Measurements from ENCODE around the gene GPR17.
A peak's percentile ranks its signal among the peaks of the same experiment; 100 is the strongest.

GPR17 gene

DNA sequence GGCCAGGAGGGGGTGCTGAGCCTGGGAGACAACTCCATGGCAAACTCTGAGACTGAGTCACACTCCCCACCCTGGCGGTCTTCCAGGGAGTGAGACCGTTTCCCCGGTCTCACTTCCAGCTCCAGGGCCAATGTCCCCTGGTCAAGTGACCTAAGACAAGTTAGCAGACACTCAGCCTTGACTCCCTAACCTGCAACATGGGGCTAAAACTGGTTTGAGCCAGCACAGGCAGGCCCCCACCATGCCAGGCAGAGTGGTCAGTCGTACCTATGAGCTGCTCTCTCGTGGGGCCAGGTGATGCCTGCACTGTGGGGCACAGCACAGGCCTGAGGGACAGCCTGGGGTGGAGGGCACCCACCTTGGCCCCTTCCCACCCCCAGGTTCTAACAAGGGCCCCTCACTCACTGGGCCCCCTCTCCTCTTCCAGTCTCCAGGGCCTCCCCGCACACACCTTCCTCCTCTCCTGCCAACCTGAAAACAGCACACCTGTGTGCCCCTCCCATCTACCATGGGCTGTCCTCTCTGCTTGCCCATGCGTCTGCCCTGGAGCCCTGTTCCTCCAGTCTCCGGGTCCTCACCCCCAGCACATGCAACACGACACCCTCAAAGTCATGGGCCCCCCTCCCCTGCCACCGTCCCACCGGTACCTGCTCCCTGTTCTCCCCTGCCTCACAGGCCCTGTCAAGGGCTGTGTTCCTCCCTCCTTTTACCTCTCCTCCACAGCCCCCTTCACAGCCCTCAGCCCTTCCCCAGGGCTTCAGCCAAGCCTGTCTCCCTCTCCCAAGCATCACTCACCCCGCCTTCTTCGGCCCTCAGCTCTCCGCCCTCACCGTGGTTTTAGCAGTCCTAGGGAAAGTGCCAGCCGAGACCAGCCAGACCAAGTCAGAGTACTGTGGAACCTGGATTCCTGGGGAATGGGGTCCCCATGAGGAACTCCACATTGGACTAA lies 1.6 kb downstream of the GPR17 start:
- TF ChIP-seq POLR2A (IDR thresholded peaks at IDR 0.05; ENCODE audit: low read length) = no peak
- DNase-seq = no peak

DNA sequence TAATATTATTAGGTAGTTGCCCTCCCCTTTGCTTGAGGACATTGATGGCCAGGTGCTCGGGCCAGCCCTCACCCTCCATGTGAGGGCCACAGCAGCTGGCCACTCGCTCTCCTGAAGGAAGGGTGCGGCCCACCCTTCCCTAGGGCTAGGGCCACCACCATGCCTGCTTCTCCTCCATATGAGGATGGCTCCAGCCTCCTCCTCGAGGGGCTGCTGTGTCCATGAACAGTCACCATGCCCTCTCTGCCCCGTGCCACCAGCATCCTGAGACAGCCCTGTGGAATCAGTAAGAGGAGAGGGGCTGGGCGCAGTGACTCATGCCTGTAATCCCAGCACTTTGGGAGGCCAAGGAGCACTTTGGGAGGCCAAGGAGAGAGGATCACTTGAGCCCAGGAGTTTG lies 2.4 kb downstream of the GPR17 start:
- TF ChIP-seq GATA1 (IDR thresholded peaks at IDR 0.05; ENCODE audit: low read depth, low read length) (no peak), POLR2A (IDR thresholded peaks at IDR 0.05; ENCODE audit: low read length) (no peak)
- DNase-seq = no peak

DNA sequence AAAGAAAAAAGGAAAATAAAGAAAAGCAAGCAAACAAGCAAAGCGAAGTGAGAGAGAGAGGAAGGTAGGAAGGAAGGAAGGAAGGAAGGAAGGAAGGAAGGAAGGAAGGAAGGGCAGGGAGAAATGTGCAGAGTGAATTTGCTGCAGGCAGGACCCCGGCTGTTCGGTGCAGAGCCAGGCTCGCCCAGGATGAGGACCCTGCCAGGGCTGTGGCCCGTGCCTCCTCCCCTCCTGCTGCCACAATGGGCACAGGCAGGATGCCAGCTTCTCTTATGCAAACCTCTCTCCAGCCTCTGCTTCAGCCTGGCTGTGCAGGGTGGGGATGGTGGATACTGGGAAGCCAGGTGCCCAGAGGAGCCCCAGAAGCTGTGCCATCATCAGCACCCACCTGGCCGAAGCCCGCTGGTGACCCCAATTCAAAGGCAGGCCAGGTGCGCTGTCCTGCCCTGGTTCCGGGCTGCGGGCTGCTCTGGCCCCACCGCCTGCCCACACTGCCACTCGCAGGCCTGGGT lies 3.2 kb downstream of the GPR17 start:
- TF ChIP-seq POLR2A (IDR thresholded peaks at IDR 0.05; ENCODE audit: low read length) (no peak), GATA1 (IDR thresholded peaks at IDR 0.05; ENCODE audit: low read depth, low read length) (no peak)
- no peak for DNase-seq

GRCh38 chr2:127649684-127650040 lies 3.7 kb downstream of the GPR17 start:
- DNase-seq = peak; percentile 74 to 85
- TF ChIP-seq GATA1 (IDR thresholded peaks at IDR 0.05; ENCODE audit: low read depth, low read length) (no peak), POLR2A (IDR thresholded peaks at IDR 0.05; ENCODE audit: low read length) (no peak)

GRCh38 chr2:127650041-127650784 lies 4.3 kb downstream of the GPR17 start:
- DNase-seq = no peak
- TF ChIP-seq GATA1 (IDR thresholded peaks at IDR 0.05; ENCODE audit: low read depth, low read length) = no peak
- no peak for TF ChIP-seq POLR2A (IDR thresholded peaks at IDR 0.05; ENCODE audit: low read length)

GRCh38 chr2:127650785-127651380 lies 4.9 kb downstream of the GPR17 start:
- TF ChIP-seq POLR2A (IDR thresholded peaks at IDR 0.05; ENCODE audit: low read length) = no peak
- TF ChIP-seq GATA1 (IDR thresholded peaks at IDR 0.05; ENCODE audit: low read depth, low read length) = no peak
- no peak for DNase-seq

- DNase-seq = no peak
- no peak for TF ChIP-seq GATA1 (IDR thresholded peaks at IDR 0.05; ENCODE audit: low read depth, low read length)
Measured at GRCh38 chr2:127651381-127651809, 5.4 kb downstream of the GPR17 start.

- DNase-seq = no peak
- TF ChIP-seq POLR2A (IDR thresholded peaks at IDR 0.05; ENCODE audit: low read length) = no peak
- no peak for TF ChIP-seq GATA1 (IDR thresholded peaks at IDR 0.05; ENCODE audit: low read depth, low read length)
Measured at GRCh38 chr2:127651971-127652550, 6.1 kb downstream of the GPR17 start.

- no peak for TF ChIP-seq POLR2A (IDR thresholded peaks at IDR 0.05; ENCODE audit: low read length)
- no peak for TF ChIP-seq GATA1 (IDR thresholded peaks at IDR 0.05; ENCODE audit: low read depth, low read length)
- DNase-seq = no peak
Measured at GRCh38 chr2:127652786-127653357, 6.9 kb downstream of the GPR17 start.

- no peak for DNase-seq
- no peak for TF ChIP-seq POLR2A (IDR thresholded peaks at IDR 0.05; ENCODE audit: low read length)
- no peak for TF ChIP-seq GATA1 (IDR thresholded peaks at IDR 0.05; ENCODE audit: low read depth, low read length)
Measured at GRCh38 chr2:127653421-127654083, 7.6 kb downstream of the GPR17 start.

DNA sequence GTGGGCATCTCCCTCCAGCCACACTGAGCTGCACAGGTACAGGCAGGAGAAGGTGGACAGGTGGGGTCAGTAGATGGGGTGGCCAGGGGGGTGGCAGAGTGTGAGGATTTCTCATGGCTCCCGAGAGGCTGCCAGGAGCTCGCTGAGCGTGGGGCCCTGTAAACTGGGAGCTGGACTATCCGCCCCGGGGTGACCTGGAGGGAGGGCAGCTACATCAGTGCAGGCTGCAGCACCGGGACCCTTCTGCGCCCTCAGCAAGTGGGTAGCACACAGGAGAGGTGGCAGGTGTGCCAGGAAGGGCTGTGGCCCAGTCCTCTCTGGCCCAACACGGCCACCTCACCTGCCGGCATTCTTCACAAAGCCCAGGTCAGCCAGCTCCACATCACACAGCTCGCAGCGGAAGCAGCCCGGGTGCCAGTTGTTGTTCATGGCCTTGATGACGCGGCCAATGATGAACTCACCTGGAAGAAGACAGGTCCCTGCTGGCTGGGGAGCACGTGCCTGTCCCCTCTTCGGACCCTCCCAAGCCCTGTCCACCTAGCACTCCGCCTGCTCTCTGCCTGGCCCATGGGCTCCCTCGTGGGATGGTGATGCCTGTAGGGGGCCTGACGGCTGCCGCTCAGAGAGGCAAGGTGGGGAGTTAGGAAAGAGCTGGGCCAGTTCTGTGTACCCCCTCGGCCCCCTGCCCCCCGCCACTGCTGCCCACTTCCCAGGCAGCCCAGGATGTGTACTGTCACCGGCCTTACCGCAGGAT lies 8.3 kb downstream of the GPR17 start:
- DNase-seq = no peak
- no peak for TF ChIP-seq GATA1 (IDR thresholded peaks at IDR 0.05; ENCODE audit: low read depth, low read length)
- no peak for TF ChIP-seq POLR2A (IDR thresholded peaks at IDR 0.05; ENCODE audit: low read length)

DNA sequence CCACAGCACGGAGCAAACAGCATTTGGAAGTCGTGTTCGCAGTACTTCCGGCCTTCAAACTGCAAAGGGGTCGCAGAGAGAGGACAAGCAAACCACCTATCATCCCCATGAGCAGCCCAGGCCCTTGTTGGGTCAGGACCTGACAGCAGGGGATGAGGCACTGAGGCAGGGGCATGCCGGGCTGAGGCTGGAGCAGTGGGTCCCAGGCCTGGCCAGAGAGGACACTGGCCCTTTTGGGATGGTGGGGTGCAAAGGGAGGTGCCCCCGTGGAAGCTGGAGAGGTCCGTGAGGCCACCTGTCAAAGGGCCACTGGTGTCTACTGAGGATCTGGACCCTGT lies 8.9 kb downstream of the GPR17 start:
- no peak for DNase-seq
- TF ChIP-seq POLR2A (IDR thresholded peaks at IDR 0.05; ENCODE audit: low read length) = no peak
- TF ChIP-seq GATA1 (IDR thresholded peaks at IDR 0.05; ENCODE audit: low read depth, low read length) = no peak

Data from erythroblast (primary cell).